ENCODE measurements around the gene AP3S2.

- TF ChIP-seq CTCF (IDR thresholded peaks at IDR 0.05) = no peak
- no peak for TF ChIP-seq POLR2A (IDR thresholded peaks at IDR 0.05)
These were observed 80.2 kb downstream of the AP3S2 start for GRCh38 chr15:89813381-89814111.

All from Peyer's patch (tissue), 4 donors.